HL-60 (cell line): ENCODE data around the gene ZNF783.

Experiments
- DNase-seq, 2 experiments: peaks; one replicate each; pipeline ENCODE4 v3.0.0-alpha.2; 2010 to 2020; ENCODE audit warnings: low read depth in 1 of 2, low spot score in 1 of 2
- H3K27ac ChIP-seq: fragments of 250-450 bp; sonication (Bioruptor Pico); replicated peaks from 2 replicates; pipeline ENCODE4 v1.5.1; 2020; ENCODE audit warnings: mild to moderate bottlenecking, moderate library complexity
- H3K27me3 ChIP-seq: fragments of 250-450 bp; sonication (Bioruptor Pico); 2 replicates; pipeline ENCODE4 v1.5.1; 2021; ENCODE audit warnings: mild to moderate bottlenecking, moderate library complexity; ENCODE audit not compliant: insufficient read depth, poor library complexity, severe bottlenecking
- H3K4me3 ChIP-seq: replicated peaks from 2 replicates; pipeline ENCODE4 v1.5.1; 2011; ENCODE audit warnings: mild to moderate bottlenecking, control low read depth, low read length; ENCODE audit not compliant: insufficient read depth
- GABPA ChIP-seq: IDR thresholded peaks from 2 replicates; pipeline ENCODE4 v1.6.1; 2012; ENCODE audit warnings: low read depth
- POLR2AphosphoS5 ChIP-seq: IDR thresholded peaks from 2 replicates; pipeline ENCODE4 v1.6.1; 2012; ENCODE audit warnings: low read depth
- REST ChIP-seq: IDR thresholded peaks from 2 replicates; pipeline ENCODE4 v1.6.1; 2012; ENCODE audit warnings: low read depth; ENCODE audit not compliant: insufficient replicate concordance
- SPI1 ChIP-seq: IDR thresholded peaks from 2 replicates; pipeline ENCODE4 v1.6.1; 2012; ENCODE audit warnings: low read depth, mild to moderate bottlenecking, borderline replicate concordance
- TF ChIP-seq, protein P1 (sequence below): IDR thresholded peaks from one replicate; pipeline ENCODE4 v1.5.1; 2011; ENCODE audit warnings: low read length, control low read depth, inconsistent platforms; ENCODE audit not compliant: insufficient read depth

The ZNF783 gene

DNA sequence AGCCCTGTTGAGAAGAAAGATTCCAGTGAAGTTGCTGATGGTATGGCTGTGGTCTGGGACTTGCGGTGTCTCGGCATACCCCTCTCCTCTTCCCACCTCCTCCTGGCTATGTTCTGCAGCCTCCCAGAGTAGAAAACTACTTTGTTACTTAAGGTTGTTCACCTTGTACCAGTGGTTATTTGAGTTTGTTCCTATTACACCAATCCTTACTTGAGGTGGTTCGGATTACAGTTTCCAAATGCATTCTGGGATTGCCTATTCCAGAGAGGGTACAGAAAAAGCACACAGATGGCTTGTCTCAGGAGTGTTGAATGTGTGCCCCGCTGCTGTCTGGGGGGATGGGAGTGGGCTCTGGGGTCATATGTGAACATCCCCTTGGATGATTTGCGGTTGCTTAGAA, 6.8 kb upstream of the ZNF783 start:
- Histone ChIP-seq H3K4me3 (no peak overlapping the region), H3K27ac (no peak overlapping the region), H3K27me3 (no peaks in the 10 kb centered on the region)
- TF ChIP-seq SPI1 (no peak), GABPA (no peak), REST (no peak), POLR2AphosphoS5 (no peak)
- TF ChIP-seq, protein P1, sequence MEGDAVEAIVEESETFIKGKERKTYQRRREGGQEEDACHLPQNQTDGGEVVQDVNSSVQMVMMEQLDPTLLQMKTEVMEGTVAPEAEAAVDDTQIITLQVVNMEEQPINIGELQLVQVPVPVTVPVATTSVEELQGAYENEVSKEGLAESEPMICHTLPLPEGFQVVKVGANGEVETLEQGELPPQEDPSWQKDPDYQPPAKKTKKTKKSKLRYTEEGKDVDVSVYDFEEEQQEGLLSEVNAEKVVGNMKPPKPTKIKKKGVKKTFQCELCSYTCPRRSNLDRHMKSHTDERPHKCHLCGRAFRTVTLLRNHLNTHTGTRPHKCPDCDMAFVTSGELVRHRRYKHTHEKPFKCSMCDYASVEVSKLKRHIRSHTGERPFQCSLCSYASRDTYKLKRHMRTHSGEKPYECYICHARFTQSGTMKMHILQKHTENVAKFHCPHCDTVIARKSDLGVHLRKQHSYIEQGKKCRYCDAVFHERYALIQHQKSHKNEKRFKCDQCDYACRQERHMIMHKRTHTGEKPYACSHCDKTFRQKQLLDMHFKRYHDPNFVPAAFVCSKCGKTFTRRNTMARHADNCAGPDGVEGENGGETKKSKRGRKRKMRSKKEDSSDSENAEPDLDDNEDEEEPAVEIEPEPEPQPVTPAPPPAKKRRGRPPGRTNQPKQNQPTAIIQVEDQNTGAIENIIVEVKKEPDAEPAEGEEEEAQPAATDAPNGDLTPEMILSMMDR = no peak
- DNase-seq = no peak

DNA sequence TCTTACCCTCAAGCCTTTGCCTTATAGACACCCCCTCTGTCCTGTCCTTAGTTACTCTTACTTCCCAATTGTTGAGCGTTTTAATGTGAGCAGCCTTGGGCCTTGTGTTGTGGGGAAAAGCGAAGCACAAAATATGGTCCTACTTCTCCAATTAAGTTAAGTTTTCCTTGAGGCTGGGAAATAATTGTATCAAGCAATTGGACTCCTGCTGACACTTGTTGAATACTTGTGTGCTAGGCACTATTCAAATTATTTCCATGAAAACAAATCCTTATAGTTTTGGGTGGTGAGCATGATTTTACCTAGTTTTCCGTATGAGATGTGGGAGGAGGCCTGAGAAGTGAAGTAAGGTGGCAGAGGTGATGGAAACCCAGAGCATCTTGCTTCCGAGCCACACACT, 5.4 kb upstream of the ZNF783 start:
- no peak for TF ChIP-seq REST
- no peak for TF ChIP-seq GABPA
- TF ChIP-seq SPI1 = no peak
- TF ChIP-seq, protein P1 = no peak
- TF ChIP-seq POLR2AphosphoS5 = no peak
- DNase-seq = no peak
- H3K27ac ChIP-seq = no peak overlapping the region
- H3K27me3 ChIP-seq = no peaks in the 10 kb centered on the region
- no peak overlapping the region for H3K4me3 ChIP-seq

GRCh38 chr7:149257146-149257545, 4.8 kb upstream of the ZNF783 start:
- no peak for DNase-seq
- TF ChIP-seq GABPA = no peak
- no peak for TF ChIP-seq SPI1
- no peak for TF ChIP-seq POLR2AphosphoS5
- no peak for TF ChIP-seq REST
- TF ChIP-seq, protein P1 = no peak
- H3K4me3 ChIP-seq = no peak overlapping the region
- no peaks in the 10 kb centered on the region for H3K27me3 ChIP-seq
- H3K27ac ChIP-seq = no peak overlapping the region
